HS-27A (cell line): ENCODE results near the gene COMMD7.
"Not testable (repeated sequence)": the region's sequence is repeated elsewhere in the genome, so short reads cannot be mapped to it uniquely, and the experiment has no call there.

Experiments used
- DNase-seq: peaks from one replicate; pipeline ENCODE4 v3.0.0-alpha.2; 2012; ENCODE audit warnings: low read depth, missing footprints

Gene COMMD7

DNA sequence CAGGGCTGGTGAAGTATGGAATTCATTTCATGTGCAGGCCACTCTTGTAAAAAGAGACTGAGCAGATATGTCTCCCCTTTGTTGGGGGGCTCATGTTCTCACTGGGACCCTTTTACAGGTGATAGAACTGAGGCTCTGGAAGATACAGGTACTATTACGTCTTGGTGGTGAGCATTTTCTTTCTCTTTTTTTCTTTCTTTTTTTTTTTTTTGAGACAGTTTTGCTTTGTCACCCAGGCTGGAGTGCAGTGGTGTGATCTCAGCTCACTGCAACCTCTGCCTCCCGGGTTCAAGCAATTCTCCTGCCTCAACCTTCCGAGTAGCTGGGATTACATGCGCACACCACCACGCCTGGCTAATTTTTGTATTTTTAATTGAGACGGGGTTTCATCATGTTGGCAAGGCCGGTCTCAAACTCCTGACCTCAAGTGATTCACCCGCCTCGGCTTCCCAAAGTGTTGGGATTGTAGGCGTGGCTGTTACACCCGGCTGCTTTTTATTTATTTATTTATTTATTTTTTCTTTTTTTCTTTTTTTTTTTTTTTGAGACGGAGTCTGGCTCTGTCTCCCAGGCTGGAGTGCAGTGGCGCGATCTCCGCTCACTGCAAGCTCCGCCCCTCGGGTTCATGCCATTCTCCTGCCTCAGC lies 22.1 kb upstream of the COMMD7 start:
- DNase-seq = not testable (repeated sequence)

- no peak for DNase-seq
Observed at GRCh38 chr20:32764005-32764960, 21.0 kb upstream of the COMMD7 start.

DNA sequence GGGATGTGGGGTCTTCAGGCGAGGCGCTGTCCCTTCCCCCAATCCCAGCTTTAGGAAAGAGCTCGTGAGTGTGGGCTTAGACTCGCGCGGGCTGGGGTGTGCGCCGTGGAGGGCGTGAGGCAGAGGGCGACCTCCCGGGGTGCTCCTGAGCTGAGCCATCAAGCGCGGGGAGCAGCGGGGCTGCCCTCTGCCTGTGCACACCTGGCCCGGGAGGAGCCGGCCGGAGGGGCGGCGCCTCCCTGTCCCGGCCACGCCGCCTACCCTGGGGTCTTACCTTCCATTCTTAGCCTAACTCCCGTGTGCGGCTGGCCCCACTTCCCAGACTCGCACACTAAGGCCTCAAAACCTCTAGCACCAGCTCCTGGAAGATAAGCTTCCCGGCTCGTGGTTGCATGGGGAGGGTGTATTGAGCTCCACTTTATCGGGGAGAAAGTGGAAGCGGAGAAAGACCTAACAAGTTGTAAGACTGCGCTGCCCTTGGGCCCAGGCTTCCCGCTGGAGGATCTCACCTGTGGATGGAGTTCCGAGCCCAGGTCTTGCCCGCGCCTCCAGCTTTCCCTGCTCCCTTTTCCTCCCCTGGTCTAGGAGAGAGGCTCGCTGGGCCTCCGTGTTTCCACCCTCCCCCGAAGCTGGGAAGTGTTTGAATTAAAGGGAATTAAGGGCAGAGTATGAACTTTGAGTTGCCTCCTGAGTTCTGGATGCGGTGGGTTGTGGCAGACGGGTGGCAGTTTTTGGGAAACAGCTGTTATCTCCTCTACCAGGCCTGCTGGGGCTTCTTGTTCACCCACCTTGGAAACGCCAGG lies 20.1 kb upstream of the COMMD7 start:
- DNase-seq = no peak

GRCh38 chr20:32762754-32763201 lies 19.5 kb upstream of the COMMD7 start:
- DNase-seq = no peak

DNA sequence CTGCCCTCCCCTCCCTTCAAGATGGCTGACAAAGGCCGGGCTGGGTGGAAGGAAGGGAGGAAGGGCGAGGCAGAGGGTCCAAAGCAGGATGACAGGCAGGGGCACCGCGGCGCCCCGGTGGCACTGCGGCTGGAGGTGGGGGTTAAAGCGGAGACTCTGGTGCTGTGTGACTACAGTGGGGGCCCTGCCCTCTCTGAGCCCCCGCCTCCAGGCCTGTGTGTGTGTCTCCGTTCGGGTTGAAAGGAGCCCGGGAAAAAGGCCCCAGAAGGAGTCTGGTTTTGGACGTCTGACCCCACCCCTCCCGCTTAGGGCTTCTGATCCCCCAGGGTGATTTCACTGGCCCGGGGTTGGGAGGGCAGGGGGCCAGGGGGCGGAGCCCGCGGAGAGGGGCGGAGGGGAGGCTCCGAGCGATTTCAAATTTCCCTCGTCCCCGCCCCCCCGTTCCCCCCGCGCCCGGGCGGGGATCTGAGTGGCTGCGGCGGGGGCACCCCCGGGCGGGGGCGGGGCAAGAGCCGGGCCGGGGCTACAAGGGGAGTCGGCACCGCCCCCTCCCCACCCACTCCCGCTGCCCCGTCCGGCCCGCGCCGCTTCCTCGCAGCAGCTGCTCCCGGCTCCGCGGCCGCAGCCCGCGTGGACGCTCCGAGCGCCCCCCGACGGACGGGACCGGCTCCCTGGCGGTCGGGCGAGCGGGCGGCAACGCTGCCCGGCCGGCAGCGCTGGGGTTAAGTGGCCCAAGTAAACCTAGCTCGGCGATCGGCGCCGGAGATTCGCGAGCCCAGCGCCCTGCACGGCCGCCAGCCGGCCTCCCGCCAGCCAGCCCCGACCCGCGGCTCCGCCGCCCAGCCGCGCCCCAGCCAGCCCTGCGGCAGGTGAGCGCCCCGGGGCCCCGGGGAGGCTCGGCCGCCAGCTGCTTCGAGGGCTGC lies 18.8 kb upstream of the COMMD7 start, which contains the start of gene DNMT3B:
Gene DNMT3B, plus strand, starts transcription at position 555 of the 923 bp plus-strand sequence. CDS start 17,939 bp downstream, outside the sequence.
- no peak for DNase-seq

- DNase-seq = no peak
Observed at GRCh38 chr20:32761417-32761830, 18.2 kb upstream of the COMMD7 start.

DNA sequence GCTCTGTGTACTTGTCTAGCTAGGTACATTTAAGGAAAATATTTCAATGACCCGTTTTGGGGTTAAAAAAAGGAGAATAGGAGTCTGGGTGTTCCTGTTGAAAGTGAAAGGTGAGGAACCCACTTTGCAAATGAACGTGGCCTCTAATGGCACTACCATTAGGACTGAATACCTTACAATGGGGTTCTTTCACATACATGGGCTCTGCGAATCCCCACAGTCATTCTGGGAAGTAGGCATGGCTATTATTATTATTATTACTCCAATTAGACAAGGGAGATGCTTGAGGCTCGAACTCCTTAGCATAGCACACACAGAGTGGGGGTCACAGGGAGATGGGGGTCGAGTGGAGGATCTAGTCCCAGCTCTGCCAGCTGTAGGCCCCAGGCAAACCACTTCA lies 12.9 kb upstream of the COMMD7 start:
- DNase-seq = no peak

DNA sequence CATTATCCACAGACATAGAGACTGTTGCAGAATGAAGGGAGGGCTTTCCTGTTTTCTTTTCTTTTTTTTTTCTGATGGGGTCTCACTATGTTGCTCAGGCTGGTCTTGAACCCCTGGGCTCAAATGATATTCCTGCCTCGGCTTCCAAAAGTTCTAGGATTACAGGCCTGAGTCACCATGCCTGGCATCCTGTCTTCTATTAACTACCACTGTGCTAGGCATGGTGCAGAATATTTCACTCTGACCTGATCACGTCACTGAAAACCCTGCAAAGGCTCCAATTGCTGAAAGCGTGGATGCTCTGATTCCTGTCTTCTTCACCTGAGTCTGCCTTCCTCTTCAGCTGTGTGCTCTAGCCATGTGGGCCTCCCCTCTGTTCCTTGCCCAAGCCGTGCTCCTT lies 10.5 kb upstream of the COMMD7 start:
- DNase-seq = no peak

DNA sequence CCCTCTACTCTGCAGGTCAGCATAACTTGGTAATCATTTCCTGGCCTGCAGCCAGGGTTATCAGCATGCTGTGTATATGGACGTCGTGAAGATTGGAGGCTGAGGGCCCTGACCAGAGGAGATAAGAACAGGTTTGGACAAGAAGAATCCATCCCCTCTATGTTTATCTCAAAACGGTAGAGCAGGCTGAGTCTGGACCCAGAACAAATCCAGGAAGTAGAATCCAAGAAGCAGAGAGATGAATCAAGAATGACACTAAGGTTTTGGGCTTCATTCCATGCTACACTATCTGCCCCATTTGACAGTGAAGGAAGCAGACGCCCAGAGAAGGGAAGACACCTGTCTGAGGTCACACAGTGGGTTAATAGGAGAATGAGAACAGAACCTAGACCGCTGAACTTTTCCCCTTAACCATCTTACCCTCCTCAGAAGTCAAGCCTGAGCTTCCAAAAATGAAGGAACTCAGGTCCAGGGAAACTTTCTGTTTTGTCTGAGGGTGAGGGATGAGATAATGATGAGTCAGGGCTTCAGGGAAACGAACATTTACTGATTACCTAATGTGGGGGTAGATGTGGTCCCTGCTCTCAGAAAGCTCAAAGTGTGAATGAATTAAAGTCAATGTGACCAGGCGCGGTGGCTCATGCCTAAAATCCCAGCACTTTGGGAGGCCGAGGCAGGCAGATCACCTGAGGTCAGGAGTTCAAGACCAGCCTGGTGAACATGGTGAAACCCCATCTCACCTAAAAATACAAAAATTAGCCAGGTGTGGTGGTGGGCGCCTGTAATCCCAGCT lies 9.4 kb upstream of the COMMD7 start:
- no peak for DNase-seq

DNA sequence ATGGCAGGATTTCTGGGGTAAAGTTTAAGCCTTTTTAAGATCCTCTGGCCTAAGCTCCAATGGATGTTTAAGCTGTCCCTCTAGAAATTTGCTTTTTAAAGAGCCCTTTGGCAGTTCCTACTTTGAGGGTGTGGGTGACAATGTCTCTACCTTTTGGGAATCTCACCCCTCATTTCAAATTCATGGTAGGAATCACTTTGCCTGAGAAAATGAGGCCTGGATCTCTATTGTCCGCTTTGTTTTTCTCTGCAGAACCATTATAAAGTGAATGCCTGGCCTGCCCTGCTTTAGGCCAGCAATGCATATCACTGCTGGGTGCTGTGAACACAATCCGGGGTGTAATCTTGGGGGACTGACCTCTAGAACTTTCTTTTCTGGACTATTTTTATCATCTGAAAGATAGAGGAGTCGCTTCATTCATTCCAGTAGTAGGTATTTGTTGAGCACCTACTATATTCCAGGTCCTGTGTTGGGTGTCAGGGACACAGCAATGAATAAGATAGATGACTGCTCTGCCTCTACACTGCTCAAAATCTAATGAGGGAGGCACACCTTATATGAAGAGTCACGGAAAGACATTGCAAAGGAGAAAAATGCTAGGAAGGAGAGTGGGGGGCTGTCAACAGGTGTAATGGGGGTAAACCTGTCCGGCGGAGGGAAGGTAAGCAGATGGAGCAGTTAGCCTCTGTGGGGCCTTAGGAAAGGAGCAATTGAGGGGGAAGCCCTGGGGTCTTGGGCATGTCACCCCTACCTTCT lies 8.6 kb upstream of the COMMD7 start:
- no peak for DNase-seq

DNA sequence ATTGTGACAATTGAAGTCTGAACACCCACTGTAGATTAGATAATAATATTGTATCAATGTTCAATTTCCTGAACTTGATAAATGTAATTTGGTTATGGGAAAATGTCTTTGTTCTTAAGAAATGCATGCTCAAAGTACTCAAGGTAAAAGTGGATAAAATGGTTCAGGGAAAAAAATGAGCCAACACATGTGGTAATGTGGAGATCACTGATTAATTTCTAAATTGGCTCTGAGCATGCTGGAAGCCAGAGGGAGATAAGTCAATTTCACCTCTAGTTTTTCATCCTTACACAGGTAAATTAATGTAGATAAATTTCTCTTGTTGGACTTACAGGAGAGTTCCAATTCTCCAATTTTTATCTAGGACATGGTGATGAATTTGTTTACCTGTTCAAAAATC lies 8.0 kb upstream of the COMMD7 start:
- no peak for DNase-seq

DNA sequence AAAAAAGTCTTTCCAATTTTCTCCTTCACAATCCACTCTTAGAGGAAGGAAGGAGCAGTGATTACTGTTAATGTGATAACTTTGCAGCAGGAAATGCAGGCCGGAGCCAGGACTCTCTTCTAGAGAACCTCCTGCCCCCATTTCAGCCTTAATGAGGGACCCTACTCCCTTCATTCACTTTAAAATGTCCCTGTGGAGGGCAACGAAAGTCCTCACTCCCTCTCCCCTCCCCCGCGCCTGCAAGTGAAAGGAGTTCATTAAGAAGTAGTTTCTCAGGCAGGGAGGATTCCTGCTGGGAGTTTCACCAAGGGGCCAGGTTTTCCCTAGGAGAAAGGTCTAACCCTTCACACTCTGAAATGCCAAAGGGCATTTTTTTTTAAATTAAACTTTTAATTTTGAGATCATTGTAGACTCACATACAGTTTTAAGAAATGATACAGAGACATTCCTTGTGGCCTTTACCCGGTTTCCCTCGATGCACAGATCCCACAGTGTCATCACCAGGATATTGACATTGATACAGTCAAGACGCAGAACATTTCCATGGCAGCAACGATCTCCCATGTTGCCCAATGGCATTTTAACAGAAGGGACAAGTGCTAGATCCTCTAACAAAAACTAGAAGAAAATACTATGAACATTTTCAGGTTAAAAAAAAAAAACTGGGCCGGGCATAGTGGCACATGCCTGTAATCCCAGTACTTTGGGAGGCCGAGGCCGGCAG lies 6.8 kb upstream of the COMMD7 start:
- no peak for DNase-seq

DNA sequence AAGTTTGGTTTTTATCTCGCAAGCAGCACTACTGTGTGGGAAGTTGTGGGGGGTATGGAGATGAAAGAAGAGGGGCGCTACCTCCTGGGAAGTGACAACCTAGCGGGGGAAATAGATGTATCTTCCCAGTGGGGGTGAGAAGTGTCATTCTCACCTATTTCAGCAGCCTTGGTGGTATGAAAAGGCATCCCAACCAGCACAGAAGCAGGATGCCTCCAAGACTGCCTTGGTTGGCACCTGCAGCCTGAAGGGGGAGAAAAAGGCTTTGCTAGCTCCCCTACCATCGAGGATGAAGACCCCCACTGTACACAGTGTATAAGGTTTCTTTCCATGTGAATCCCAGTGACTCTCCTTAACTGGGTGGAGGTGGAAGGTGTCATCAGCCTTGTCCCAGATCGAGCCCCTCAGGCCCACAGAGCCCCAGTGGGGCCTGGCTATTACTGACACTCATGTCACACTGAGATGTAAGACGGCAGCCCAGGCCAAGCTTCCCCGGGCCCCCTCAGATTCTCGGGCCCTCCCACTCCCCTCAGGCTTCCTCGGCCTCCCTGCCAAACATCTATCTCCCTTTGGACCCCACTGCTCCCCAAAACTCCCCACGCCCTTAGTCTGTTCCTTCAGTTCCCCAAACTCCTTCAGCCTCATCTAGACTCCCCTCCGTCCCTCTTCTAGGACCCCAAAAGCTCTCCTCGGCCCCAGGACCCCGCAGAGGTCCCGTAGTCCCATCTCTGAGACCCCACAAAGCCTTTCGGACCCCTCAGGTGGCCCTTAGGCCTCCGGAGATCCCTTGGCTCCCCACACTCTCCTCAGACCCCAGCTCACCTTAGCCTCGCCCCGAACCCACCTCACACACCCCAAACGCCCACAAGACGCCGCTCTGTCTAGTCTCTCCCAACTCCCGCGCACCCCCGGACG lies 688 bp downstream of the COMMD7 start:
- no peak for DNase-seq

- no peak for DNase-seq
Observed at GRCh38 chr20:32741151-32741550, 2.1 kb downstream of the COMMD7 start.

GRCh38 chr20:32737371-32738223 lies 5.7 kb downstream of the COMMD7 start:
- DNase-seq = no peak

DNA sequence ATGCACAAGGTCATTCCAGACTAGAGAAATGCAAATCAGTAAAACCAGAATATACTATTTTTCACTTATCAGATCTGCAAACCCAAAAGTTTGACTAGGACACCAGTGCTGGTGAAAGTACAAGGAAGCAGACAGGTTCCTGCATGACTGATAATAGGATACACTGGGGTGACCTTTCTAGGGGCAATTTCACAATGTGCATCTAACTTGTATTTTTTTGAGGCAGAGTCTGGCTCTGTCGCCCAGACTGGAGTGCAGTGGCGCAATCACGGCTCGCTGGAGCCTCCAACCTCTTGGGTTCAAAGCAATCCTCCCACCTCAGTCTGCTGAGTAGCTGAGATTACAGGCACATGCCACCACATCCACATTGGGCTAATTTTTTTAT lies 11.4 kb downstream of the COMMD7 start:
- no peak for DNase-seq

DNA sequence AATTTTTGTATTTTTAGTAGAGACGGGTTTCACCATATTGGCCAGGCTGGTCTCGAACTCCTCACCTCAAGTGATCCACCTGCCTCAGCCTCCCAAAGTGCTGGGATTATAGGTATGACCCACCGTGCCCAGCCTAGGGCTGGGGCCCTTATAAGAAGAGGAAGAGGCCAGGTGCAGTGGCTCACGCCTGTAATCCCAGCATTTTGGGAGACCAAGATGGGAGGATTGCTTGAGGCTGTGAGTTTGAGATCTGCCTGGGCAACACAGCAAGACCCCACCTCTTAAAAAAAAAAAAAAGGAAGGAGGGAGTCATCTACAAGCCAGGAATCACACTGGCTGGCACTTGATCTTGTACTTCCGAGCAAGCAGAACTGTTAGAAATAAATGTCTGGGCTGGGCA lies 13.9 kb downstream of the COMMD7 start:
- not testable (repeated sequence) for DNase-seq
